Stimulated activated CD4-positive, alpha-beta T cell treated with anti-CD3 and anti-CD28 coated beads, TNF-alpha, amount 100 ng/mL, for 24 hours (primary cell): ENCODE results near the gene HMGCS2.
"Not testable (repeated sequence)": the region's sequence is repeated elsewhere in the genome, so short reads cannot be mapped to it uniquely, and the experiment has no call there.

Source experiments
- DNase-seq, 3 experiments: peaks; one replicate each; pipeline ENCODE4 v3.0.0-alpha.2; 2020; ENCODE audit warnings: low read depth in 3 of 3

Gene HMGCS2

DNA sequence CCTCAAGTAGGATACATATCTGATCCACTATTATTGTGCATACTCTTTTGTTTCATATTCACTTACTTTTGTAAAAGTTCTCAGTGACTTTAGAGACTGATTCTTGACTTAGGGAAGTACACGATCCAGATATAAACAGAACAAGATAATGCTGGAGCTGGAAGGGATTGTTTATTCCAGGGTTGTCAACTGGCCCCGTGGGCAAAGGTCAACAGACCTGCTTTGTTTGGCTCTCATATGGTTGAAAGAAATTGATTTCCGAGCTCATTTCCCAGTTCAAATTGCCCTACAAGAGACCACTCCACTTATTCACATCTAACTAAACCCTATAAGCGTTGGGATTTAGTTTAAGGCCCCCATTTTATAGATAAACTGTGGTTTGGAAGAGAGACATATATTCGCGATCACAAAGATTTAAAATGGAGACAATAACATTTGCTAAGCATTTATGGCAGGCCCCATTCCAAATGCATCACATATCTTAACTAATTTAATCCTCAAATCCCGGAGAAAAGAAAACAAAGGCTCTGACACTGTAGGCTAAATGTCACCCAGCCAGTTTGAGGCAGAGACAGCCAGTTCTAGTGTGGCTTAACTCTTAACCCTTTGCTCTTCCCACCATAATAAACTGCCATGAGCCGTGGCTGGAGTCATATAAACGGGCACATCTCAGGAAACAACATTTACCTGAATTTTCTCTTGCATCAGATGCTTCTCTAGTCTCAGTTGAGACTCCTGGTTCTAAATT is 21.9 kb upstream of the HMGCS2 start:
- no peak for DNase-seq

DNA sequence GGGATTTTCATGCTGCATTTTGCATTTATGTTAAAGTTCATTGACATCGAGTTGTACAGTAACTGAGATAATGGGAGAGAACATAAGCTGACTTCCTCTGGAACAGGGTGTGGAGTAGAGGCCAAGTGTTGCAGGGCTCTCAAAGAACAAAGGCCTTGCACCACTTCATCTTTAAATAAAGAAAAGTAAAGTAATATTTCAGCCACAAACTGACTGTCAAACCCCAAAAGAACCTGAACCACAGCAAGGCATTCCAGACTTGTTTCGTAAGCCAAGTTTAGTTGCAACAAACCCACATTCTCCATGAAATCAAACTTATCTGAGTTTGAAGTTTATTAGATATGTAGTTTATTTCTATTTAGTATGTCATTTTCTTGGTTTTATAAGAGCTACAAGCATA is 19.1 kb upstream of the HMGCS2 start:
- no peak for DNase-seq

DNA sequence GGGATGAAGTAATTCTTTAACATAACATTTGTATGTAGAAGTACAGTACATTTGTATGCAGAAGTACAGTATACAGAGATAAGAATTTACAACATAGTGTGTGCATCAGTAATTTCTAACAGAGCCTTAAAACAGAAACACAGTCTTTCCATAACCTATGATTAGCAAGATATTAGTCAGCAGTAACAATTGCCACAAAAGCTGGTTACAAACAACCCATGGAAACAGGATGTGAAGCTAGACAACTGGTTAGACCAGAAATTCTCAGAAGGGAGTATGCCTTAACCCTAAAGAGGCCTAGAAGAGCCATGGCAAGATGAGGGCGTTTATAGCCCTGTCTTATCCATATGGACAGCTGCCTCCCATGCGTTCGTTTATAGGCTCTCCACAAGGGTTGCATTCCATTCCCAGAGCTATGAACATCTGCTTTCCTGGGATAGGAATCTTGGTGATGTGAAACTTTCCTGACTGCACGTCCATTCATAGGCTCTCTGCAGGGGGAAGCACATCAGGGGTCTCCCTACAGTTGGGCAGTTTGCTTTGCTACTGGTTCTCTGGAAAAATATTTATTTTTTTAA is 17.9 kb upstream of the HMGCS2 start:
- not testable (repeated sequence) for DNase-seq

DNA sequence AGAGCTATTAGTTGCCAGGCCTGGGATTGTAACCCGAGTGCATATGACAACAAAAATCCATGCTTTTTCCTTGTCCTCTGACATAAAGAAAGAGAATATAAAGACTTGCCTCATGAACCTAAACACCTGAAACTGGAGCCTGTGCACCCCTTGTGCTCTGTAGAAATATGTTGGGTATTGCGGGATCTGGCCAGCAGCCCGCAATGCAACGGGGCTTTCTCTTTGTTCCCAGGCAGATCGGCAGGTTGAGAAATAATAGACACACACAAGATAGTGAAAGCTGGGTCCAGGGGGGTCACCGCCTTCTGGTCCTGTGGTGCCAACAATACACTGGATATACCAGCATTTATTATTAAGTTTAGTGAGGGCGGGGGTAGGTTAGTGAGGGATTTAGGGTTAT is 17.3 kb upstream of the HMGCS2 start:
- not testable (repeated sequence) for DNase-seq

DNA sequence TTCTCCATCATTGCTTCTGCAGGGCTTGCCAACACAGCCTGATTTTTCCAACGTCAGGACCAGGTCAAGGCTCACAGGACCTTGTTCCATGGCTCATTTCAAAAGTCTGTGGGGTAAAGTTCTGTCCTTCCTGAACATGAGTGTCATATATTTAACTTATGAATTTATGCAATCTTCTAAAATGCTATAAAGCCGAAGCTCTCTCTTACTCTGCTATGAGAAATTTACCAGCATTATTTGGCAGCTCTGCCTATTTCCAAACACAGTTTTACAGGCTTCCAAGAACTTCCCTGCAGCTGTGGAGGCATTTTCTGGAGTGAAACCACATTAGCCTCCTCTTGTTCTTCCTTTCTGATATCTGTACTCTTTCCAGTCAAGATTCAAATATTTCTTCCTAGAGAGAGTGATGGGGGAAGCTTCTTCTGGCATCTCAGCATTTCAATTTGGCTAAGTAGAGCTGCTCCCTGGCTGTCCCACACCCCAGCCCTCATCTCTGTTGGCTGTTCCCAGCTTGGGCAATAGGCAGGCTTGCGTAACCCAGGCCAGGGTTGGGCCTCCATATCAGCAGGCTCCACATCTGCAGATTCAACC is 15.6 kb upstream of the HMGCS2 start:
- no peak for DNase-seq

DNA sequence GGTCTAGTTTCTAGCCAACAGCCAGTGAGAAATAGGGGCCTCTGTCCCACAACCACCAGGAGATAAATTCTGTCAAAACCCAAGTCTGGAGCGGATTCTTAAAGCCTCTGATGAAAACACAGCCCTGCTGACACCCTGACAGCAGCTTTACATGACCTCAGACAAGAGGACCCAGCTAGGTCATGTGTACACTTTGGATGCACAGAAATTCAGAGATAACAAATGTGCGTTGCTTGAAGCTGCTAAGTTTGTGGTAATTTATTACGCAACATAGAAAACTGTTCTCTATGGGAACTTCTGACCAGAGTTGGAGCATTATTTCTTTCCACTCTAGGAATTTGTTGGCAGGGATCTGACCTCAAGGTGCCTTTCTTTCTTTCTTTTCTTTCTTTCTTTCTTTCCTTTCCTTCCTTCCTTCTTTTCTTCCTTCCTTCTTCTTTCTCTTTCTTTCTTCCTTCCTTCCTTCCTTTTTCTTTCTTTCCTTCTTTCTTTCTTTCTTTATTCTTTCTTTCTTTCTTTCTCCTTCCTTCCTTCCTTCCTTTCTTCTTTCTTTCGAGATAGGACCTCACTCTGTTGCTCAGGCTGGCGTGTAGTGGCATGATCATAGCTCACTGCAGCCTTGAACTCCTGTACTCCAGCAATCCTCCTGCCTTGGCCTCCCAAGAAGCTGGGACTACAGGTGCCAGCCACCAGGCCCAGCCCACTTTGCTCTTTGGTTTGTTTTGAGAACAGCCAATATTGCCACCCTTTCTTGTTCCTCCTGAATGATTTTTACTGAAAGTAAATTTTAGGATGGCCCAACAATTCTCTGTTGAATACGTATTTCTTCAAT is 14.9 kb upstream of the HMGCS2 start:
- DNase-seq = no peak

DNA sequence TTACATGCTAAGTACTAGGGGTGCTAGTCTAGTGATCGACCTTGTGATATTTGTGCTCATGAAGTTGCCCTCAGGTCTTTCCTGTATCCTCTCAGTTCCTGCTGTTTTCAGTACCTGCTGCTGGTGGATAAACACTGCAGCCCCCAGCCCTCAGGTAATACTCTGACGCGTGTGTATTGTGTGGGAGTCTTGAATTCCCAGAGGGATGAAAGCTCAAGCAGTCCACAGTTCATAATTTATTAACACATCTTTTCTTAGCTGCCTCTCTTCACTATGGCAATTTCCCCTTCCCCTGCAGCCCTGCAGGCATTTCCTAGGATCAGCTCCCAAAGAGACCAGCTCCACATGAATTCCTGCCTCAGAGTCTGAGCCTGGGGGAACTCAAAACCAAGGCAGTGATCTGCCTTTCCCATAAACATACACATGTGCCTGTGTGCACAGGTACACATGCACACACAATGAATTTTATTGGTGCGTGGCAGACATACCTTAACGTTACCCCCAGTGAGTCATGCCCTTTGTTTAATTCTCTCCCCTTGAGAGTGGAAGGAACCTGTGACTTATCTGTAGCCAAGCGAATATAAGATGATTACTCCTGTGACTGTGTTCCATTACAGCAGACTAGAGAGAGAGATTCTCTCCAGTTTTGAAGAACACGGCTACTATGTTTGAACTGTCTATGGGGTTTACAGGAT is 14.1 kb upstream of the HMGCS2 start:
- no peak for DNase-seq

DNA sequence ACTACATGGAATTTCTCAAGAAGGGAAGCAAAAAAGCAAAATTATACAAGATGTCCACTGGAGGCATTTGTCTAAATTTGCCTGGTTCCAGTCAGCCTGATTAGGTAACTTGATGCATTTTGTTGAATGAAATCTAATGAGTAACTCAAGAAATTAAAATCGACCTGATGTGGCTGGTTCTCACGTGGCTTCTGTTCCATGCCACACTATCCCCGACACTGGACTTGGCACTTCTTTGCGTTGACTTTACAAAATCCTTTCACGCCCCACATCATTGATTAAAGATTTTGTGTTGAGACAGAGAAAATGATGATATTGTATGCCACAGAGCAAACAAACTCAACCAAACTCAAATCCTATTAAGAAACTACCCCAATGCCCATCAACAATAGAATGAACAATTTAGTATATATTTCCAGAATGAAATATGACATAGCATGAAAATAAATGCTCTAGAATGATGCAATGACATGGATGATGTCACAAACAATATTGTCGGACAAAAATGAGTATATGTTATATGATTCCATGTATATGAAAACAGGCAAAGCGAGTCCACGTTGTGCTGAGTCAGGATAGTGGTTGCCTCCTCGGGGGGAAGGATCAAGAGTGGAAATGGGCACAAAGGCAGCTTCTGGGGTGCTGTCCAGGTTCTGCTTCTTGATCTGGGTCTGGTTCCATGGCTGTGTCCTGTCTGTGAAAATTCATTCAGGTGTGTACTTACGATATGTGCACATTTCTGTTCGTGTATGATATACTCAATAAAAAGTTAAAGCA is 12.9 kb upstream of the HMGCS2 start:
- DNase-seq = no peak

DNA sequence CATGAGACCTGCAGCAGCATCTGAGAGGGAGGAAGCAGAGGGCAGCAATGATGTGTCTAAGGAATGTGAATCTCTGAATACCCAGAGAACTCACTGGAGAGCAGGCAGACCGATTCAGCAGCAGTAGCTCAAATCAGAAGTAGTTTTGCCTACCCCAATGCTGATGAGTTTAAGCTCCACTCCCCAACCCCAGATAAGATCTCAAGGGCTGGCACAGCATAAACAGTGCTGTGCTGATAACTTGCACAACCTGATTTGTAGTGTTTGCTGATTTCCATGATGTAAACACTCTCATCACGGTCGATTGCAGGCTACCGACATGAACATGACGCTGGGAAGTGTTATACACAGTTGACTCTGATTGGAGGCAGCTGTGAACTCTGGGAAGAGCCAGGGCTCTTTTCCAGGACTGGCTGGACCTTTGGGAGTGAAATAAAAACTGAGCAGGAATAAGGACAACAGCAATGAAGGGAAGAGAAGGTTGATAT is 11.2 kb upstream of the HMGCS2 start:
- DNase-seq = no peak

DNA sequence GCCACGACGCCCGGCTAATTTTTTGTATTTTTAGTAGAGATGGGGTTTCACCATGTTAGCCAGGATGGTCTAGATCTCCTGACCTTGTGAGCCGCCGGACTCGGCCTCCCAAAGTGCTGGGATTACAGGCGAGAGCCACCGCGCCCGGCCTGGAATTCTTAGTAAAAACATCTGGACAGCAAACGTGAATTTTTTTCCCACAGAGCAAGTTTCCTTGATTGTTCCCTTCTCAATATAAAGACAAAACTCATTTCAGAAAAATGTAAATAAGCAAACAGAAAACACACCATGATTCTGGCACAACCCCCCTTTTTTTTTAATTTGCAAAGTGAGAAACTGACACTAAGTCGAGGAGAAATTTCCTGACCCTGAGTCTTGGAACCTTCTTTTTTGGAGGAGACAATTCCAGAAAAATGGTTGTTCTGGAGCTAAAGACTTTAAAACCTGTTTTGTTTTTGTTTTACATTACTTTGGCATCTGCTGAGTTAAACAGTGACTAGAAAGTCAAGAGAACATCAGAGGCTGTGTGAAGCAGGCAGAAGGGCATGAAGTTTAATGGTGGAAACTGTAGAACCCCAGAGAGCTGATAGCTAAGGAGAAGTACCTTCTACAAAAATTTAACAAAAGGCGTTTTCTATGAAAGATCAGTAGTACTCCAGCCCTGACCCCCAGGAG is 10.3 kb upstream of the HMGCS2 start:
- DNase-seq = no peak

DNA sequence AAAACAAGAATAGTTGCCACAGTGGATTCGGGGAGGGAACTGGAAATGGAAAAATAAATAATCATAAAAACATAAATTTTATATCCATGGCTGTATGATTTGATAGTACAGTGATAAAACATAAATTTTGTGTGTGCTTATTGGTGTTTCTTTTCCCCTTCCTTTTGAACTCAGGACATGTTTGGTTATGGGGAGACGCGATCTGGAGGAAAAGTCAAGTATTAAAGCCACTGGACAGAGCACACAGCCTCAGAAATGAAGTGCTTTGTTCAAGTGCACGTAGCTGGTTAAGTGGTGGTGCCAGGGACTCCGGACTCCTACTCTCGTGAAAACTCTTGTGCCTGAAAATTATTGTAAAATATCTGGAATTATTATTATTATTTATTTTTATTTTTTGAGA is 9.7 kb upstream of the HMGCS2 start:
- DNase-seq = no peak

DNA sequence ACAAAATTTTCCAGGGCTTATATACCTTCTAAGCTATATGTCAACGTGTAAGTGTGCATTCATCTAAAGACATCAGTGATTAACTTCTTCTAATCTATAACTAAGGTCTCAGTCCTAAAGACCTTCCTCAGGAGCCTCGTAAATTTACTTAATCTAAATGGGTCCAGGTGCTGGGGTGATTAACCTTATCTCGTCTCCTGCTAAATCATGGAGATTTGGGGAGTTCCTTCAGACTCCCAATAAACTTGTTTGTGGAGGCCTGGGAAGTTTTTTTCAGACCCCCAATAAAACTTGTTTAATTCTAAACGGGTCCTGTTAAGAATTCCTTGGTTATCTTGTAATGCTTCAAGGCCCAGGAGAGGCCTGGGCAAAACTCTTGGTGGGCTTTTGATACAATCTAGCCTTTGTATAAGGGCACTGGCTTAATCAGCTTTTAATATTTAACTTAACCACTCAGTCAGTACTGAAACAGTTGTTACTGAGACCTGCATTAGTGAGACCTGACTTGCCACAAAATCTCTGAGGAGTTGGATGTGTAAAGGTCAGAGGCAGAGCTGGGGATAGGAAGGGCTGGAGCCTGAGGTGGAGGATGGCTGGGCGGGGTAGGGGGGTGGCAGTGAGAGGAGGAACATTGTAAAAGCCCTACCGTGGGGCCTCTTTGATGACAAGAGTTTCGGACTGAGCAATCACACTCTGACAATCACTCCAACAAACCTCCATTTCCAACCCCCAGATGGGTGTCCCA is 6.2 kb upstream of the HMGCS2 start:
- DNase-seq = no peak

DNA sequence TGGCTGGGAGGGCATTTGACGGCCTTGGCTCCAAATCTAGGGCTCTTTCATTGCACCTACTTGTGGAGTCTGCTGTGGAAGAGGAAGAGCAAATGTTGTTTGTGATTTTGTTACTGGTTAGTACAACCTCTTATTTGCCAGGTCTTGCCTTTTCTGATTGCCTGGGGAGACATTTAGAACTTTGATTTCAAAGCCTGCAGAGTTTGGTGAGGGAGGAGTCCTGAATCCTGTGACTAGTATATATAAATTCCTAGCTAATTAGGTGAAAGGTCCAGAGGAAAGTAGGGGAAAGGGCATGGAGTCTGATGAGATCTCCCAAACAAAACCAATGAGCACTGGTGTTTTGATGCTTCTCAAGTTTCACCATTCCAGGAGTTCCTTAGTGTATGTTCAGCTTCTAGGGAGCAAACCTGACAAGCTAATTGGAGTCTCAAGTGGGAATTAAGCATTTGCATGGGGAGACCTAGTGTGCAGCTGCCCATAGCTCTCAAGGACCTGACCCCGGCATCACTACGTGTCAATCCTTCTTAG is 5.1 kb upstream of the HMGCS2 start:
- no peak for DNase-seq

DNA sequence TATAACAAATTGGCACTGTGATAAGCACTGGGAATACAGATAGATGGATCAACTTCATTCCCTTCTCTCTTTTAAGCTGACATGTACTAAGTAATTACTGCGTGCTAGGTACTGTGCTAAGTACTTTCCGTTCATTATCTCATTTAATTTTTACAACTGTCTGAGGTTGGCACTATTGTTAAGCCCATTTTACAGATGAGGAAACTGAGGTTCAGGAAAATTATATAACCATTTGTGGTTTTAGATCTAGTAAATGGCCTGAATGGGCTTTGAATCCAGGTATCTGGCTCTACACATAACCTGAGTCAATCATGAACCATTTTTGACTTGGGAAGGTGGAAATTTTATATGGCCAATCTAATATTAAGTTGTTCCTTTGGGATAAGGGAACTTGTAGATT is 3.6 kb upstream of the HMGCS2 start:
- no peak for DNase-seq

DNA sequence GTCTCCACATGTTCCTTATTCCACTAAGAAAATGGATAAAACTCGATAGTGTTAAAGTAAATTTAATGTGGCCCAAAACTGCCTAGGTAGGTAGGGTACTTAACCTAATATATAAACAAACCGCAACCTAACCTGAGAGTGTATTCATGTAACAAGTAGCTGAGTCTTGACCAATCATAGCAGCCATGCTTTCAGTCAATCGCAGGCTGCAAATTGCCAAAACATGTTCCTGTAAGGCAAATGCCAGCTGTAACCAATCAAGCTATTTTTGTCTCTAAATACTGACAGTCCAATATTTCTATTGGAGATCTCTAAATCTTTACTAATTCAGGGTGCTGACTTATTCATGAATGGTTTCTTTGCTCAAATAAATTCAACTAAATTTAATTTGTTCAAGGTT is 3.1 kb upstream of the HMGCS2 start:
- DNase-seq = no peak

DNA sequence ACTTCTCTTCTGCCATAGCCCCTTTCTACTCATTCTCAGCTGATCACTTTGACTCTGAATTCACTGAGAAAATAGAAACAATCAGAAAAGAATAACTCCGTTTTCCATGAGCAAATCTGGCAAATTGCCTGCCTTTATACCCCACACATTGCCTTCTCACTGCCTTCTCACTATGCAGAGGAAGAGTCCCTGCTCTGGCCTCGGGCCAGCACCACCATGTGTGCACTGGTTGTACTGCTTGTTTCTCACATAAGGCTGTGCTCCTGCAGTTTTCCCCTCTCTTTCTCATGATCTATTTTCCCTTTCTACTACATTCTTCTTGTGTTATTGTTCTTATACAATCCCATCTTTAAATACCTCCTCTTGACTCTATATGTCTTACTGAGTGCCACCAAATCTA is 2.3 kb upstream of the HMGCS2 start:
- DNase-seq = no peak

DNA sequence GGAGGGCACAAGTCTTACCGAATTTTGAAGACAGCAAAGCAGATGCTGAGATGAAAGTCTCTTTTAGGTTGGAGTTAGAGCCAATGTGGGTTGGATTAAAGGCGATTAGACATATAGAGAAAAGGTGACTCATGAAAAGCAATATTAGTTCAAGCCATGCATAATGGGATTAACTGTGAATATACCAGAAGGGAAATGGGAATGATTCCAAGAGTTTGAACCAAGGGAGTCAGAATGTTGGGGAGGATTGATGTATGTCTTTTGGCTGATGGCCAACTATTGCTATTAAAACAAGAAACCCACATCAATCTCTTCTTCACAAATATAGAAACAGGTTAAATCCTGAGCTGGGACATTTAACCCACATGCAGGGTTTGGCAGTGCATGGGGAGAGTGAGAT is 1.2 kb downstream of the HMGCS2 start:
- DNase-seq = no peak

DNA sequence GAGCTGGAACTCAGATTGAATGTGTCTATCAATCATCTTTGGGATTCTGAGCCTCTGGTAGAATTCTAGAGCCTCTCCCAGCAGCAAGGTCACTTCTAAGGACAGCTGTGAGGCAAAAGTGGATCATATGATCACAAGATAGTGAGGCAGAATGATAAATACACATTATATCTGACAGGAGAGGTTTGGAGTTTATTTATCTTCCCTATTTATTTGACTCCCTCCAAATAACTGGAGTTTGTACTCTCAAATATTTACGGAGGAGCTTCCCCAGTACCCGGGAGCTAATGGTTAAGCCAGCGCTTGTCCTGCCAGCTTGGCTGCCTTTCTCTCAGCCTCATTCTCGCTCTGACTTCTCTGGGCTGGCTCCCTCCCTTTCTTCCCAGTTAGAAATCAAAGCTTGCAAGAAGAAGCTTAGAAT is 2.3 kb downstream of the HMGCS2 start:
- no peak for DNase-seq

DNA sequence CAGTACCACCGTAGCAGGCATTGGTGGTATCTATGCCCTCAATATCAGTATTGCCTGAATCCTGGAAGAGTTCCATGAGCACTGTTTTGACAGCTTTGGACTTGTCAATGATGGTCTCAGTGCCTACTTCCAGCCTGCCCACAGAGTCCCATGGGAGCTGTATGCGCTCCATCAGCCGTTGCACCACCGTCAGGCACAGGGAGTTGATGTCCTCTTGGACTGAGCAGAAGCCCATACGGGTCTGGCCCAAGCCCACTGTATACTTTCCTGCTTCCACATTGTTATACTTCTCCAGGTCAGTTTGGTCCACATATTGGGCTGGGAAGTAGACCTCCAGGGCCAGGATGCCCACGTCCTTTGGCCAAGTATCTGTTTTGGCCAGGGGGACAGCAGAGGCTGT is 4.5 kb downstream of the HMGCS2 start:
- DNase-seq = no peak
